T-helper 17 cell (primary cell): ENCODE data around the gene KLF5. TPM values are rescaled to one million over a fixed set of nuclear protein-coding genes. Genes with fewer than 3 reads are reported as not detected.

Experiments used
- ATAC-seq: fragments of 150-1000 bp; cut with Tn5 transposase; 2 replicates; pipeline ENCODE4 v1.10.0; 2021; ENCODE audit warnings: mild to moderate bottlenecking, moderate library complexity
- DNase-seq, 3 donors: peaks; one replicate each; pipeline versions ENCODE4 v3.0.0 to v3.0.0-alpha.2; 2020 to 2021
- H3K9me3 ChIP-seq: one replicate; pipeline ENCODE4 v1.7.0; 2013; ENCODE audit warnings: low read length, mild to moderate bottlenecking; ENCODE audit not compliant: control insufficient read depth, poor library complexity, severe bottlenecking
- H3K27ac Mint-ChIP-seq: one replicate; pipeline ENCODE4 v1.8.0; 2022; ENCODE audit warnings: mild to moderate bottlenecking, moderate library complexity, mixed read lengths
- H3K27me3 Mint-ChIP-seq: one replicate; pipeline ENCODE4 v1.8.0; 2022; ENCODE audit warnings: mixed read lengths
- H3K36me3 Mint-ChIP-seq: one replicate; pipeline ENCODE4 v1.8.0; 2022; ENCODE audit warnings: low read depth, mixed read lengths
- H3K4me1 Mint-ChIP-seq: one replicate; pipeline ENCODE4 v1.8.0; 2022; ENCODE audit warnings: mild to moderate bottlenecking, mixed read lengths
- H3K4me3 Mint-ChIP-seq: one replicate; pipeline ENCODE4 v1.8.0; 2022; ENCODE audit warnings: mild to moderate bottlenecking, moderate library complexity, mixed read lengths
- total RNA-seq, 4 donors: library from RNA in 2 of 4; stranded (reverse) in 2 of 4; gene quantifications; one replicate each; pipeline ENCODE4 v1.2.3 and lab custom pipeline; 2022 to 2026

Gene KLF5
- total RNA-seq = 1 to 10 TPM; 3.1 to 3.7 TPM
- total RNA-seq (lab: John Stamatoyannopoulos, UW) = 3.0 to 10.0 reads per million in 2 donors

- Mint-ChIP-seq H3K36me3 (peaks cover 6% of the 10 kb centered on the region), H3K27ac (no peak within 1 kb of the TSS), H3K4me1 (peaks cover 8% of the 10 kb centered on the region), H3K27me3 (peaks cover 22% of the 10 kb centered on the region), H3K4me3 (peak within 1 kb of the TSS; percentile 96)
- ATAC-seq = peak; percentile 98
- no peaks in the 10 kb centered on the region for H3K9me3 ChIP-seq
- peak; percentile 90 to 95 (median 93) for DNase-seq
Observed at GRCh38 chr13:73058736-73059459, at the start of gene KLF5. TSS of gene KLF5 (plus strand) at chr13:73059005. CDS start at chr13:73059328, 323 bp downstream.

GRCh38 chr13:73011751-73012150, 47.1 kb upstream of the KLF5 start:
- no peaks in the 10 kb centered on the region for H3K9me3 ChIP-seq
- ATAC-seq = no peak
- Mint-ChIP-seq H3K27me3 (no peaks in the 10 kb centered on the region), H3K4me1 (no peaks in the 10 kb centered on the region), H3K27ac (no peak overlapping the region), H3K4me3 (no peak overlapping the region), H3K36me3 (peaks cover 5% of the 10 kb centered on the region)
- no peak for DNase-seq

DNA sequence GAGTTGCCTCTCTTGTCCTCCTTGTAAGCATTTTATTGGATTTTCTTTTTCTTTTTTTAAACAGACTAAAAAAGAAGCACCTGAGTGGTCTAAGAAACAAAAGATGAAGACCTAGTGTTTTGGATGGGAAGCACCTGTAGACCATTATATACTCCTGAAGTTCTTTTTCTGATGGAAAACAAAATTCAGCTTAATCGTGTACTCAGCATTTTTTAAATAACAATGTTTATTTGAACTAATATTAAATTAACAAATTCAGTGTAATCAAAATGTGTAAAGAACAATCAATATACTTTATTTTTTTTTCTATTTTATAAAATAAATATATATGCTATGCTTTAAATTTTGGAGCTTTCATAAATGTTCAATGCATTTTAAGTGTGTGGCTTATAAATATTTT, 43.0 kb upstream of the KLF5 start:
- H3K4me3 Mint-ChIP-seq = no peak overlapping the region
- no peaks in the 10 kb centered on the region for H3K4me1 Mint-ChIP-seq
- no peak overlapping the region for H3K27ac Mint-ChIP-seq
- ATAC-seq (no peak), DNase-seq (no peak)
- H3K36me3 Mint-ChIP-seq = peaks cover 7% of the 10 kb centered on the region
- H3K9me3 ChIP-seq = no peaks in the 10 kb centered on the region
- no peaks in the 10 kb centered on the region for H3K27me3 Mint-ChIP-seq

DNA sequence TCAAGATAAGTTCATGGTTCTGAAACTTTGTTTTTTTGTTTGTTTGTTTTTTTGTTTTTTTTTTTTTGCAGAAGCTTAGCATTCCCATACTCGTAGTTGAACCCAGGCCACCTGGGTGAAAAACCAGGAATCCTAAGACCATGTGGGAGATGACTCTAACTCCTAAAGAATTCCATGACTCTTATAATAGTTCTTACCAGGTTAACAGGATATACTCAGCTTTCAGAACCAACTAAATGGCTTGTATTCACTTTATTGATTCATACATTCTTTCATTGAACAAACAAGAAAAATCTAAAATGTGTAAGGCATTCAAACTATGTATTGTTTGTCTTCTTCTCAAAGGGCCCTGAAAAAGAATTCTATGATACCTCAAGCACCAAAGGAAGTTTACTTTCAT, 40.5 kb upstream of the KLF5 start:
- Mint-ChIP-seq H3K27me3 (no peaks in the 10 kb centered on the region), H3K27ac (no peak overlapping the region), H3K36me3 (peaks cover 6% of the 10 kb centered on the region), H3K4me1 (no peaks in the 10 kb centered on the region), H3K4me3 (no peak overlapping the region)
- ATAC-seq = no peak
- no peaks in the 10 kb centered on the region for H3K9me3 ChIP-seq
- no peak for DNase-seq

DNA sequence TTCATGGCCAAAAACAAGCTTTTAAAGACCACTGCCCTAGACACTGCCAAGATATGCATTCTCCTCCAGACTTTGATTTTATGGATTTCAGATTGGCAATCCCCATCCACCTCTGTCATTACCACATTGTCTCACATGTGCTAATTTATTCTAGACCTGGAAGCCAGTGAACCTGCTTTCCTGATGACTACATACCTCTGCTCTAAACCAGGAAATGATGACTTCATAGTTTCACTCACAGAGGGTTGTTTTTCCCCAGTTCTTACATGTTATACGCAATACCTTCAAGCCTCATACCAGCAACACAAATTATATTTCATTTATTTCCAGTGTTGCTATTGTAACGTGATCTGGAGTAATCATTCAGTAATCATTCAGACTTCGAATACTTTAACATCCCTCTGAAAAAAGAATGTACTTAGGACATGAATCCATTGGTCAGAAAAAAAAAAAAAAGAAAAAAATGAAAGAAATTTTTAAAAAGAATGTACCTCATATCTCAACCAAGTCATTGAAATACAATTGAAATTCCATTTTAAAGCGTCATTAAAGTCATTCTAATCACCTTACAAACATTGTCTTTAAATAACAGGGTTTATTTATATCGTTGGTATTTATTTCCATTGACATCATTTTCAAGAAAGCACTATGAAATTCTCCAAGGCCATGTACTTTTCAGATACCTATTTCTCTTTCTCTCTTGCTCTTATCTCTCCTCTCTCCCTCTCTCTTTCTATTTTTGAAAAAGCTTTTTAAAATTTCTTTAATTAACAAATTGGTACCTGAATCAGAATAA, 33.4 kb upstream of the KLF5 start:
- no peak overlapping the region for H3K4me3 Mint-ChIP-seq
- no peak overlapping the region for H3K27ac Mint-ChIP-seq
- ATAC-seq (no peak), DNase-seq (no peak)
- no peaks in the 10 kb centered on the region for H3K27me3 Mint-ChIP-seq
- H3K4me1 Mint-ChIP-seq = no peaks in the 10 kb centered on the region
- no peaks in the 10 kb centered on the region for H3K9me3 ChIP-seq
- H3K36me3 Mint-ChIP-seq = peaks cover 2% of the 10 kb centered on the region

- ATAC-seq = no peak
- DNase-seq = no peak
- H3K4me1 Mint-ChIP-seq = no peaks in the 10 kb centered on the region
- no peaks in the 10 kb centered on the region for H3K9me3 ChIP-seq
- no peak overlapping the region for H3K27ac Mint-ChIP-seq
- no peaks in the 10 kb centered on the region for H3K27me3 Mint-ChIP-seq
- H3K4me3 Mint-ChIP-seq = no peak overlapping the region
- no peaks in the 10 kb centered on the region for H3K36me3 Mint-ChIP-seq
Observed at GRCh38 chr13:73034901-73035300, 23.9 kb upstream of the KLF5 start.

DNA sequence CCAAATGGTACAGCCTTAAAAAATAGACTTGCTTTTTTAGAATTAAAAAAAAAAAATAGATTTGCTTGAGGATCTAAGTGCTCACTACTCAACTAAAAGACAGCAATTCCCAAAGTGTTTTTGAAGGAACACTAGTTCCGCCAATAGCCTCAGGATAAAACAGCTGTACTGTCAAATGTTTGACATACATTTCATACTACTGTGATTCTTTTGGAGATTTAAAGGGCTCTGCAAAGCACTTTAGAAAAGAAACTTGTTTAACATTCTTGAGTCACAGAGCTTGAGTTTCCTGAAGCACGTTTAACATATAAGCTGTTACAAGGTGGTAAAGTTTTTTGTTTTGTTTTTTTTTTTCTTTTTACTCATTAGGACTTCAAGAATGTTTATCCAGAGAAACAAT, 23.1 kb upstream of the KLF5 start:
- DNase-seq = no peak
- H3K27ac Mint-ChIP-seq = no peak overlapping the region
- no peaks in the 10 kb centered on the region for H3K9me3 ChIP-seq
- no peaks in the 10 kb centered on the region for H3K27me3 Mint-ChIP-seq
- no peaks in the 10 kb centered on the region for H3K4me1 Mint-ChIP-seq
- H3K4me3 Mint-ChIP-seq = no peak overlapping the region
- ATAC-seq = no peak
- no peaks in the 10 kb centered on the region for H3K36me3 Mint-ChIP-seq

DNA sequence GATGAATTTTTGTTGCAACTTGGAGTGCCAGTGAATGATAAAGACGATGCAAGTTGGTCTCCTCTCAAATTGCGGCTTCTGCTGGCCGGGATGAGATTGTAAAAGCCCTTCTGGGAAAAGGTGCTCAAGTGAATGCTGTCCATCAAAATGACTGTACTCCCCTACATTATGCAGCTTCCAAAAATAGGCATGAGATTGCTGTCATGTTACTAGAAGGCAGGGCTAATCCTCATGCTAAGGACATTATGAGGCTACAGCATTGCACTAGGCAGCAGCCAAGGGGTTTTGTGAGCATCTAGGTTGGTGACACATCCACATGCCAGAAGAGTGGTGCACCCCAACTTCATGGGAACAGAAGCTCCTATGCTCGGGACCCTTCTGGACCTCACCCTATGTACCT, 22.2 kb upstream of the KLF5 start:
- Mint-ChIP-seq H3K27me3 (no peaks in the 10 kb centered on the region), H3K4me3 (no peak overlapping the region), H3K36me3 (no peaks in the 10 kb centered on the region), H3K27ac (no peak overlapping the region), H3K4me1 (no peaks in the 10 kb centered on the region)
- H3K9me3 ChIP-seq = no peaks in the 10 kb centered on the region
- DNase-seq = no peak
- no peak for ATAC-seq

DNA sequence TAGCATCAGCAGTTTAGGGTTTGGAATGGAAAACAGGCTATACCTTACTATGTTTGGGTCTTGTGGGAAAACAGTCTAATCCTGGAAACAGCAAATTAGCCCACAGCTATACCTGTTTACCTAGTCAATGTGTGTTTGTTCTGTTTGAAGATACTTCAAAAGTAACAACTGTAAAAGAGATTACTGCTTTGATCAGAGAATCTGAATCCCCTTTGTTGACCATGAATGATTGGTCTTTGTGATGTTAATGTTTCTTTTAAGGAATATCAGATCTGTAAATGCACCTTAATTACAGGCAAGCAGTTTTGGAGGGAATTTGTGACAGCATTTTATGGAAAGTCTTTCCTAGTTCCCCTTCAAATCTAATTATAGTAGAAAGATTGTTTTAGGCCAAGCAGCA, 20.7 kb upstream of the KLF5 start:
- no peak for ATAC-seq
- no peaks in the 10 kb centered on the region for H3K9me3 ChIP-seq

DNA sequence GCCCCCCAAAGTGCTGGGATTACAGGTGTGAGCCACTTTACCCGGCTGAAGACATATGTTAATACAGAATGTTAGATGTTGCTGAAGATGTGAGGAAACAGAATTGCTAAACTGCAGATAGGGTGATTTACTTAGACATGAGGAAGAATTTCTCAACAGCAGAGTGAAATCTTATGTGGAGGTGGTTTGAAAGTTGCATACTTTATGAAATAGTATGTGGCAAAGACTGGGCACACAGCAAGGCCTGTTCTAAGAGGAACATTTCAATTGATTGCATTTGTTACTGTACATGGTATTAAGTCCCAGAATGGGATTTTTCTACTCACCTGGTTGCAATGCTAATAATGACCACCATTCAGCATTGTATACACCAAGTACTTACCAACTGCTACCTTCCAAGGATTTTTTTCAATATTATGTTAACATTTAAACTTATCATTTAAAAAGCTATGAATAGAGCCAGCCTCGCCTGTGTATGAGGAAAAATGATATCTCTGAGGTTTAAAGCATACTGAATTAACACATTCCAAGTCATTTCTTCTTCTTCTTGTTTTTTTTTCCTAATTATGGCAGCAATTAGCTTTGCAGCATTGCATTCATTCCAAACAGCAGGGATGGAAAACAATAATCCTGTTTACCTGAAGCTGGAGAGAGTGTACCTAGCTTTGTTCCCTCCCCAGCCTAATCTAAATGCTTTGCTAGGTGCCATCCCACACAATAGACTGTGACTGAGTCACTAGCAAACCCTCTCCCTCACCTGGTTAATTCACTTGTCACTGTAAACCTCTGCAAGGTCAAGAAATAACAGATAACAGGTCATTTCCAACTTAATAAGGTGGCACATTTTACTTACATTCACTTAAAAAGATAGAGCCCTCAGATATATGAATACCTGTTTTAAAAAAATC, 19.4 kb upstream of the KLF5 start:
- no peaks in the 10 kb centered on the region for H3K27me3 Mint-ChIP-seq
- no peaks in the 10 kb centered on the region for H3K9me3 ChIP-seq
- no peak overlapping the region for H3K4me3 Mint-ChIP-seq
- H3K36me3 Mint-ChIP-seq = no peaks in the 10 kb centered on the region
- no peaks in the 10 kb centered on the region for H3K4me1 Mint-ChIP-seq
- no peak for DNase-seq
- no peak for ATAC-seq
- H3K27ac Mint-ChIP-seq = no peak overlapping the region

More for the DNA sequence above, 20.7 kb upstream of the KLF5 start:
- Mint-ChIP-seq H3K4me1 (no peaks in the 10 kb centered on the region), H3K27ac (no peak overlapping the region), H3K27me3 (no peaks in the 10 kb centered on the region), H3K4me3 (no peak overlapping the region), H3K36me3 (no peaks in the 10 kb centered on the region)
- DNase-seq = no peak

DNA sequence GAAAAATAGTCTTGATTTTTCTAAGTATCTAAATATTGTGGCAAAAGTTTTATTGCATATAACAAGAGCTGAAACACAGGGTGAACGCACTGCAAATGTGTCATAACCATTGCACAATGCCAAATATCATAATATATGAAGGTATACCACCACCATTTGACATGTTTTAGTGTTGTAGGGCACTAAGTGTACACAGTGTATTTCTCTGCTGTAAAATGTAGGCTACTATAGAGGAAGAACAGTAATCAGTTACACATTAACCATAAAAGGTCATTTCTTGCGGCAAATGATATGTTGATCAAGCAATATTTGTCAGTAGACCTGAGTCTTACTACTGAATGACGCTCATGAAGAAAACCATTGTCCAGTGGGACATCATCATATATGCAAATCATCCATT, 18.3 kb upstream of the KLF5 start:
- Mint-ChIP-seq H3K4me3 (no peak overlapping the region), H3K27ac (no peak overlapping the region), H3K27me3 (no peaks in the 10 kb centered on the region), H3K4me1 (no peaks in the 10 kb centered on the region), H3K36me3 (peaks cover 2% of the 10 kb centered on the region)
- no peak for DNase-seq
- no peak for ATAC-seq
- H3K9me3 ChIP-seq = no peaks in the 10 kb centered on the region

- peaks cover 2% of the 10 kb centered on the region for H3K36me3 Mint-ChIP-seq
- no peak overlapping the region for H3K4me3 Mint-ChIP-seq
- no peaks in the 10 kb centered on the region for H3K9me3 ChIP-seq
- no peaks in the 10 kb centered on the region for H3K4me1 Mint-ChIP-seq
- no peaks in the 10 kb centered on the region for H3K27me3 Mint-ChIP-seq
- ATAC-seq (no peak), DNase-seq (no peak)
- no peak overlapping the region for H3K27ac Mint-ChIP-seq
Observed at GRCh38 chr13:73040968-73041596, 17.7 kb upstream of the KLF5 start.

- no peaks in the 10 kb centered on the region for H3K27me3 Mint-ChIP-seq
- no peaks in the 10 kb centered on the region for H3K4me1 Mint-ChIP-seq
- no peaks in the 10 kb centered on the region for H3K9me3 ChIP-seq
- H3K4me3 Mint-ChIP-seq = no peak overlapping the region
- DNase-seq (no peak), ATAC-seq (no peak)
- H3K27ac Mint-ChIP-seq = no peak overlapping the region
- H3K36me3 Mint-ChIP-seq = peaks cover 2% of the 10 kb centered on the region
Observed at GRCh38 chr13:73045031-73045430, 13.8 kb upstream of the KLF5 start.
